MM.1S (cell line): ENCODE results near the gene SEPSECS.

ENCODE experiments used
- DNase-seq: peaks from one replicate; pipeline ENCODE4 v3.0.0-alpha.2; 2015
- H2AFZ ChIP-seq: fragments of 300-600 bp; sonication (generic); 2 replicates; pipeline ENCODE4 v1.6.0; 2016; ENCODE audit warnings: antibody characterized with exemption, low read length
- H3F3A ChIP-seq: fragments of 300-600 bp; sonication (generic); 2 replicates; pipeline ENCODE4 v1.6.1; 2016; ENCODE audit warnings: mild to moderate bottlenecking, antibody characterized with exemption, low read length, moderate library complexity, mixed read lengths; ENCODE audit not compliant: insufficient read depth
- H3K27ac ChIP-seq: fragments of 300-600 bp; sonication (generic); 2 replicates; pipeline ENCODE4 v1.5.1; 2016; ENCODE audit warnings: mild to moderate bottlenecking, low read length
- H3K27me3 ChIP-seq: fragments of 300-600 bp; sonication (generic); replicated peaks from 2 replicates; pipeline ENCODE4 v1.6.0; 2016; ENCODE audit warnings: low read length; ENCODE audit not compliant: insufficient read depth
- H3K36me3 ChIP-seq: fragments of 300-600 bp; sonication (generic); replicated peaks from 2 replicates; pipeline ENCODE4 v1.6.1; 2016; ENCODE audit warnings: mild to moderate bottlenecking, low read length, mixed read lengths; ENCODE audit not compliant: insufficient read depth
- H3K4me1 ChIP-seq: fragments of 300-600 bp; sonication (generic); 2 replicates; pipeline ENCODE4 v1.6.1; 2016; ENCODE audit warnings: low read length, mixed read lengths
- H3K4me2 ChIP-seq: fragments of 300-600 bp; sonication (generic); 2 replicates; pipeline ENCODE4 v1.6.0; 2016; ENCODE audit warnings: low read depth, low read length
- H3K4me3 ChIP-seq: fragments of 300-600 bp; sonication (generic); 2 replicates; pipeline ENCODE4 v1.5.1; 2016; ENCODE audit warnings: low read length, mixed read lengths
- H3K79me2 ChIP-seq: fragments of 300-600 bp; sonication (generic); 2 replicates; pipeline ENCODE4 v1.6.1; 2016; ENCODE audit warnings: mixed run types, low read length, mixed read lengths
- H3K9ac ChIP-seq: fragments of 300-600 bp; sonication (generic); 2 replicates; pipeline ENCODE4 v1.6.1; 2016; ENCODE audit warnings: low read length, mixed read lengths
- H3K9me2 ChIP-seq: fragments of 300-600 bp; sonication (generic); replicated peaks from 2 replicates; pipeline ENCODE4 v1.6.1; 2016; ENCODE audit warnings: mild to moderate bottlenecking, low read length, mixed read lengths; ENCODE audit not compliant: insufficient read depth
- H3K9me3 ChIP-seq: fragments of 300-600 bp; sonication (generic); replicated peaks from 2 replicates; pipeline ENCODE4 v1.6.1; 2016; ENCODE audit warnings: mild to moderate bottlenecking, low read length, mixed read lengths; ENCODE audit not compliant: insufficient read depth
- H4K20me1 ChIP-seq: fragments of 300-600 bp; sonication (generic); 2 replicates; pipeline ENCODE4 v1.6.1; 2016; ENCODE audit warnings: mild to moderate bottlenecking, low read length, moderate library complexity, mixed read lengths; ENCODE audit not compliant: insufficient read depth
- CTCF ChIP-seq: fragments of 300-600 bp; sonication (generic); IDR thresholded peaks from 2 replicates; pipeline ENCODE4 v1.5.1; 2016; ENCODE audit warnings: antibody characterized with exemption, low read length, mixed read lengths
- EZH2 ChIP-seq: fragments of 300-600 bp; sonication (generic); optimal IDR thresholded peaks from 2 replicates; pipeline ENCODE3; 2017; ENCODE audit warnings: low read depth, mild to moderate bottlenecking, antibody characterized with exemption, low read length, mixed read lengths
- EZH2phosphoT487 ChIP-seq: fragments of 300-600 bp; sonication (generic); IDR thresholded peaks from 2 replicates; pipeline ENCODE4 v1.6.1; 2018; ENCODE audit warnings: antibody characterized with exemption, low read length

The SEPSECS gene

GRCh38 chr4:25101836-25102235 is 58.4 kb downstream of the SEPSECS start:
- TF ChIP-seq CTCF (no peak), EZH2phosphoT487 (no peak), EZH2 (no peak)
- Histone ChIP-seq H4K20me1 (no peaks in the 10 kb centered on the region), H3K9me2 (no peaks in the 10 kb centered on the region), H3K4me1 (no peaks in the 10 kb centered on the region), H3K9ac (no peak overlapping the region), H3K9me3 (no peaks in the 10 kb centered on the region), H3K36me3 (no peaks in the 10 kb centered on the region), H3K79me2 (no peaks in the 10 kb centered on the region), H3K4me3 (no peak overlapping the region), H3F3A (no peaks in the 10 kb centered on the region), H3K27me3 (no peaks in the 10 kb centered on the region), H2AFZ (no peak overlapping the region), H3K27ac (no peak overlapping the region), H3K4me2 (no peak overlapping the region)
- no peak for DNase-seq

- Histone ChIP-seq H3K79me2 (no peaks in the 10 kb centered on the region), H3K4me1 (no peaks in the 10 kb centered on the region), H2AFZ (no peak overlapping the region), H3K27me3 (no peaks in the 10 kb centered on the region), H4K20me1 (no peaks in the 10 kb centered on the region), H3K27ac (no peak overlapping the region), H3K9me3 (no peaks in the 10 kb centered on the region), H3K4me2 (no peak overlapping the region), H3K36me3 (no peaks in the 10 kb centered on the region), H3F3A (no peaks in the 10 kb centered on the region), H3K9ac (no peak overlapping the region), H3K9me2 (no peaks in the 10 kb centered on the region), H3K4me3 (no peak overlapping the region)
- no peak for DNase-seq
- TF ChIP-seq CTCF, result no peak
- TF ChIP-seq EZH2, result no peak
- TF ChIP-seq EZH2phosphoT487, result no peak
These were observed 59.5 kb downstream of the SEPSECS start for GRCh38 chr4:25100710-25101109.

GRCh38 chr4:25100021-25100555 is 60.2 kb downstream of the SEPSECS start:
- Histone ChIP-seq H3K4me1 (no peaks in the 10 kb centered on the region), H3K4me3 (no peak overlapping the region), H3K79me2 (no peaks in the 10 kb centered on the region), H3K4me2 (no peak overlapping the region), H2AFZ (no peak overlapping the region), H3K9me2 (no peaks in the 10 kb centered on the region), H4K20me1 (no peaks in the 10 kb centered on the region), H3K9me3 (no peaks in the 10 kb centered on the region), H3F3A (no peaks in the 10 kb centered on the region), H3K27me3 (no peaks in the 10 kb centered on the region), H3K9ac (no peak overlapping the region), H3K27ac (no peak overlapping the region), H3K36me3 (no peaks in the 10 kb centered on the region)
- DNase-seq, result no peak
- TF ChIP-seq EZH2 (no peak), EZH2phosphoT487 (no peak), CTCF (no peak)
